Measurements from ENCODE around the gene ACOX3. TPM values are rescaled to one million over a fixed set of nuclear protein-coding genes. Genes with fewer than 3 reads are reported as not detected.
A peak's percentile ranks its signal among the peaks of the same experiment; 100 is the strongest.
"Not testable (repeated sequence)": the region's sequence is repeated elsewhere in the genome, so short reads cannot be mapped to it uniquely, and the experiment has no call there.

Gene ACOX3
- total RNA-seq, 1 donor from 2014 or later: 21.6 TPM

DNA sequence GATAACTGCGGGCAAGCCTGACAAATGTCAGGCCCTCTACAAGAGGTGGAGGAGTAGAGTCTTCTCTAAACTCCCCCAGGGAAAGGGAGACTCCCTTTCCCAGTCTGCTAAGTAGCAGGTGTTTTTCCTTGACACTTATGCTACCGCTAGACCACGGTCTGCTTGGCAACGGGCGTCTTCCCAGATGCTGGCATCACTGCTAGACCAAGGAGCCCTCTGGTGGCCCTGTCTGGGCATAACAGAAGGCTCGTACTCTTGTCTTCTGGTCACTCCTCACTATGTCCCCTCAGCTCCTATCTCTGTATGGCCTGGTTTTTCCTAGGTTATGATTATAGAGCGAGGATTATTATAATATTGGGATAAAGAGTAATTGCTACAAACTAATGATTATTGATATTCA is 33.6 kb downstream of the ACOX3 start:
- H3K4me3 ChIP-seq; H3K27ac ChIP-seq; H3K9me3 ChIP-seq; H3K27me3 ChIP-seq; ATAC-seq; DNase-seq; intact Hi-C loops (cut with DNase I): not testable (repeated sequence)
- Histone ChIP-seq H3K36me3 (peaks cover 22% of the 10 kb centered on the region), H3K4me1 (peaks cover 12% of the 10 kb centered on the region)
- TF ChIP-seq CTCF (IDR thresholded peaks at IDR 0.05): peak; percentile 47

GRCh38 chr4:8405516-8405875 is 35.0 kb downstream of the ACOX3 start:
- H3K9me3 ChIP-seq: no peaks in the 10 kb centered on the region
- no peak overlapping the region for H3K27ac ChIP-seq
- ATAC-seq (no peak), DNase-seq (peak; percentile 40)
- peaks cover 12% of the 10 kb centered on the region for H3K4me1 ChIP-seq
- H3K36me3 ChIP-seq: peaks cover 22% of the 10 kb centered on the region
- no peaks in the 10 kb centered on the region for H3K27me3 ChIP-seq
- intact Hi-C loops (cut with DNase I): no loop called here
- H3K4me3 ChIP-seq: no peak overlapping the region
- TF ChIP-seq CTCF (IDR thresholded peaks at IDR 0.05): no peak

DNA sequence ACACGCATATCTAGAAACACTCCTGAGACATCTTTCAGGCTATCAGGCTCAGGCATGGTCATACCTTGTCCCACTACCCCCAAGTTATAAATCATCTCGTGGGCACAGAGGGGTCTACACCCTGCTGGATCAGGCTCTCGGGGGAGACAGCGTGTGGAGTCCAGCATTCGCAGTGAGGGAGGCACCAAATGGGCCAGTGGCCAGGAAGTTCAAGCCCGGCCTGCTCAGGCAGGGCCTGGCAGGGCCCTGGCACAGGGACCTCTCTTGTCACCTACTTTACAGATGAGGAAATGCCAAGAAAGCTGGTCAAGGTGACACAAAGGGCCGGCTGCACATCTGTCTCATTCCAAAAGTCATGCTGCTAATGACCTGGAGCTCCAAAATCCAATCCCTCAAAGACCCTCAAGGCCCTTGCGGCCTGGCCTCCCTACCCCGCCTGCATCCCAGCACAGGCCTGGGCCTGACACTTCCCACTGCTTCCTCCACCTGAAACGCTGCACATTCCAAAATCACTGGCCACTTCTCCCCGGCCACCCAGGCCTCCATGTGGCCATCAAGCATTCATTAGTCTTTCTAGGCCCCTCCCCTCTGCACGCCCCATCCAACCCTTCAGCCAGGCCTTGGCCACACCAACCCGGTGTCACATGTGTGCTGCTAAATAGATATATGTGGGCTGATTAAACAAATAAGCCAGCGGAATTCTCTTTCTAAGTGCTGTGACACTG is 35.6 kb downstream of the ACOX3 start:
- ATAC-seq (no peak), DNase-seq (peak; percentile 46)
- Histone ChIP-seq H3K27ac (no peak overlapping the region), H3K36me3 (peaks cover 22% of the 10 kb centered on the region), H3K4me3 (no peak overlapping the region), H3K27me3 (no peaks in the 10 kb centered on the region), H3K9me3 (no peaks in the 10 kb centered on the region), H3K4me1 (peaks cover 12% of the 10 kb centered on the region)
- TF ChIP-seq CTCF (IDR thresholded peaks at IDR 0.05): no peak
- intact Hi-C loops (cut with DNase I): no loop called here

DNA sequence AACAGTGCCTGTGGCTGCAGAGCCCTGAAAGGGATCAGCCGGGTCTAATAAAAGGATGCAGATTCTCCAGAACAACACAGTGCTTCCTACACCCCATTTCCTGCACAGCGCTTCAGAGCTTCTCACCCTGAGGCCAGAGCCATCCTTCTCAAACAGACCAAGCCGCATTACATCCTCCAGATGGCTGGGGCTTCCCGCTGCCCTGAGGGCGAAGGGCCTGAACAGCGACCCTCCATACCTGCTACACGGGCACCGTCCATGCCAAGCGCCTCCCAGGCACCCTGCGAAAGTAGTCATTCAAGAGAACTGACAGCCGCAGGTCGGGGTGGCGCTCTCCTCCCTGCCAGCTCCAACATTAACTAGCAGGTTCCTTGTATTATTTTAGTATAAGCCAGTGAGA is 36.5 kb downstream of the ACOX3 start:
- H3K9me3 ChIP-seq: no peaks in the 10 kb centered on the region
- no peak for TF ChIP-seq CTCF (IDR thresholded peaks at IDR 0.05)
- intact Hi-C loops (cut with DNase I): no loop called here
- no peak overlapping the region for H3K27ac ChIP-seq
- peaks cover 26% of the 10 kb centered on the region for H3K36me3 ChIP-seq
- H3K4me1 ChIP-seq: peaks cover 12% of the 10 kb centered on the region
- H3K4me3 ChIP-seq: no peak overlapping the region
- no peak for ATAC-seq
- no peak for DNase-seq
- no peaks in the 10 kb centered on the region for H3K27me3 ChIP-seq

- no peaks in the 10 kb centered on the region for H3K27me3 ChIP-seq
- peaks cover 12% of the 10 kb centered on the region for H3K4me1 ChIP-seq
- H3K36me3 ChIP-seq: peaks cover 30% of the 10 kb centered on the region
- TF ChIP-seq CTCF (IDR thresholded peaks at IDR 0.05): peak; percentile 91
- ATAC-seq (peak; percentile 91), DNase-seq (peak; percentile 89)
- no peaks in the 10 kb centered on the region for H3K9me3 ChIP-seq
- intact Hi-C loops (cut with DNase I): no loop called here
- no peak overlapping the region for H3K27ac ChIP-seq
- no peak overlapping the region for H3K4me3 ChIP-seq
Observed at GRCh38 chr4:8403173-8403753, 37.3 kb downstream of the ACOX3 start.

All from upper lobe of right lung (tissue), 1 donor.